Vagina (tissue), 2 donors: ENCODE data around the gene NFASC. TPM values are rescaled to one million over a fixed set of nuclear protein-coding genes. Genes with fewer than 3 reads are reported as not detected.

Experiments used
- DNase-seq, 2 donors: peaks; one replicate each; pipeline ENCODE4 v3.0.0-alpha.2; 2017; ENCODE audit errors: extremely low spot score in 2 of 2
- H3K27ac ChIP-seq: fragments of 200-600 bp; sonication (generic); one replicate; pipeline ENCODE4 v1.5.1; 2019
- H3K27me3 ChIP-seq: fragments of 200-600 bp; sonication (generic); one replicate; pipeline ENCODE4 v1.5.1; 2019
- H3K36me3 ChIP-seq, 2 donors: fragments of 200-600 bp; sonication (generic); one replicate each; pipeline ENCODE4 v1.5.1; 2017 to 2019
- H3K4me1 ChIP-seq: fragments of 200-600 bp; sonication (generic); one replicate; pipeline ENCODE4 v1.5.1; 2019
- H3K4me3 ChIP-seq, 2 donors: fragments of 200-600 bp; sonication (generic); 1 replicate in 1 of 2; 2 replicates in 1 of 2; pipeline ENCODE4 v1.5.1; 2016 to 2019
- H3K9me3 ChIP-seq: fragments of 200-600 bp; sonication (generic); one replicate; pipeline ENCODE4 v1.5.1; 2019
- POLR2A ChIP-seq, 2 donors: fragments of 450-650 bp; IDR thresholded peaks; one replicate each; pipeline ENCODE4 v1.6.1; 2017; ENCODE audit warnings: antibody characterized with exemption in 2 of 2, mild to moderate bottlenecking in 2 of 2, moderate library complexity in 2 of 2
- POLR2AphosphoS5 ChIP-seq, 2 donors: sonication (generic); formaldehyde crosslinking; IDR thresholded peaks; one replicate each; pipeline ENCODE4 v1.9.0; 2017; ENCODE audit warnings: antibody characterized with exemption in 2 of 2, mild to moderate bottlenecking in 2 of 2, low read depth in 1 of 2; ENCODE audit not compliant: insufficient read depth in 1 of 2
- intact Hi-C: fragments of 100-400 bp; cut with DNase I; formaldehyde crosslinking; loops from one replicate; pipeline ENCODE4 v1.15.1; 2023
- total RNA-seq: library from RNA; depleted of rRNA; stranded (reverse); fragments of >200 nt; gene quantifications from one replicate; pipeline ENCODE4 v1.2.3, GENCODE V29; 2016
- TF ChIP-seq, protein P1 (sequence below), 3 experiments: fragments of 450-650 bp in 2 of 3; fragments of 200-600 bp in 1 of 3; sonication (generic) in 1 of 3; IDR thresholded peaks; one replicate each; pipeline ENCODE4 v1.5.1; 2017 to 2019; ENCODE audit warnings: antibody characterized with exemption in 3 of 3, mild to moderate bottlenecking in 2 of 3, moderate library complexity in 2 of 3

NFASC gene
- total RNA-seq, 1 donor from 2014 or later: 23.3 TPM

- H3K36me3 ChIP-seq: peaks cover 0 to 10% of the 10 kb centered on the region in 2 donors
- intact Hi-C loops: no loop called here
- no peak overlapping the region for H3K27ac ChIP-seq
- TF ChIP-seq, protein P1, sequence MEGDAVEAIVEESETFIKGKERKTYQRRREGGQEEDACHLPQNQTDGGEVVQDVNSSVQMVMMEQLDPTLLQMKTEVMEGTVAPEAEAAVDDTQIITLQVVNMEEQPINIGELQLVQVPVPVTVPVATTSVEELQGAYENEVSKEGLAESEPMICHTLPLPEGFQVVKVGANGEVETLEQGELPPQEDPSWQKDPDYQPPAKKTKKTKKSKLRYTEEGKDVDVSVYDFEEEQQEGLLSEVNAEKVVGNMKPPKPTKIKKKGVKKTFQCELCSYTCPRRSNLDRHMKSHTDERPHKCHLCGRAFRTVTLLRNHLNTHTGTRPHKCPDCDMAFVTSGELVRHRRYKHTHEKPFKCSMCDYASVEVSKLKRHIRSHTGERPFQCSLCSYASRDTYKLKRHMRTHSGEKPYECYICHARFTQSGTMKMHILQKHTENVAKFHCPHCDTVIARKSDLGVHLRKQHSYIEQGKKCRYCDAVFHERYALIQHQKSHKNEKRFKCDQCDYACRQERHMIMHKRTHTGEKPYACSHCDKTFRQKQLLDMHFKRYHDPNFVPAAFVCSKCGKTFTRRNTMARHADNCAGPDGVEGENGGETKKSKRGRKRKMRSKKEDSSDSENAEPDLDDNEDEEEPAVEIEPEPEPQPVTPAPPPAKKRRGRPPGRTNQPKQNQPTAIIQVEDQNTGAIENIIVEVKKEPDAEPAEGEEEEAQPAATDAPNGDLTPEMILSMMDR (IDR thresholded peaks at IDR 0.05): no peak
- TF ChIP-seq POLR2AphosphoS5 (IDR thresholded peaks at IDR 0.05; ENCODE audit: insufficient read depth in 1 of 2, low read depth in 1 of 2) (no peak), POLR2A (IDR thresholded peaks at IDR 0.05) (no peak)
- H3K4me3 ChIP-seq: no peak overlapping the region
- no peaks in the 10 kb centered on the region for H3K27me3 ChIP-seq
- H3K4me1 ChIP-seq: no peaks in the 10 kb centered on the region
- DNase-seq: no peak
- H3K9me3 ChIP-seq: no peaks in the 10 kb centered on the region
Measured at GRCh38 chr1:204968951-204969350, 98.3 kb downstream of the NFASC start.

DNA sequence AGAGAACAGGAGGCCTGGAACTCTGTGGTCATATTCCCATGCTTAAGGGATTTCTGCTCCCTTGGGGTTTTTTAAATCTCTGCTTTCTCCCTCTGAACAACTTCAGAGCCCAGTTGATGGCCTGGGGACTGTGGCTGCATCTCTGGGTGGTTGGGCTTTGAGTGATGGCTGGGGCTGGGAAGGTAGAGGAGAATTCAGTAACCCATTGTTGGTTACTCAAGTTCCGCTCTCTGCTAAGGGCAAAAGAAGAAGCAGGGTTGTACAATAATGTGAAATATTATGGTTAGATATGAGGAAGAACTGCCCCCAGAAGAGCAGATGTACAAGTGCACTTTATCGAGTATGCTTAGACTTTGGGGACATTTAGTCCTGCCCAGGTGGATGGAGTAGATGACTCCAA is 100.3 kb downstream of the NFASC start:
- intact Hi-C loops: loop anchor here (10.0 kb wide), 1 partner anchor 284 kb away; no protein-coding TSS in a partner anchor
- peaks cover 0 to 10% of the 10 kb centered on the region in 2 donors for H3K36me3 ChIP-seq

DNA sequence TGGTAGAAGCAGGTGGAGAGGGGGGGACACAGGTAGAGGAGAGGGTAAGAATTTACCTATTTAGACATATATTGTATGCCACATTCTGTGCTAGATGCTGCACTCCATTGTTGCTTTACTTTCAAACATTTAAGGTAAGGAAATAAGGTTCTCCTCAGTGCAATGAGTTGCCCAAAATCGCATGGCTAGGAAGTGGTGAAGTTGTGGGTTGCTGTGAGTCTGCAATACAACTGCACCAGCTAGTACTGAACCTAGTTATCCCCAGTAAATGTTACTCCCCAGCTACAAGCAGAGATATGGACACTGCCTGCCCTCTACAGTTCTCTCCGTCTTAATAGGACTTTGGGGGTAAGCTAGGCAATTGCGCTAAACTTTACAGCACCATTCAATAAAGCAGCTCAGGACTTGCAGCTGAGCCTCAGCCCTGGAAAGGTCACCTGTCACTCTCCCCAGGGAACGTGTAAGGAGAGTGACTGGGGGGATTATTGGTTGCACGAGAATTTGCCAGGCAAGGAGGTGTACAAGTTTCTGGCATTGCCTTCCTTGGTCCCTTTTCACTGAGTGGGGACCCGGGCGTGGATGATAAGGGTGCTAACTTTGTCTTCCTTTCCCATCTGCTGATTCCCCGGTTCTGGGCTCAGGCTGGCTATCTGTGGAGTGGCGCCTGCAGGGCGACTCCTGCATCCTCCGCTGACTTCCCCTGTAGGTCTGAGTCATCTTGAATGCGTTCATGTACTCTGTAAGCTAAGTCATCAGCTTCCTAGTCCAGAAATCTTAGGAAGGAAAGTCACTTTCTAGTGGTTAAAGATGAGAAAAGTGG is 101.1 kb downstream of the NFASC start:
- intact Hi-C loops: loop anchor here (10.0 kb wide), 1 partner anchor 283 kb away; no protein-coding TSS in a partner anchor
- Histone ChIP-seq H3K27ac (no peak overlapping the region), H3K4me1 (no peaks in the 10 kb centered on the region), H3K4me3 (no peak overlapping the region), H3K27me3 (no peaks in the 10 kb centered on the region), H3K36me3 (peaks cover 0 to 10% of the 10 kb centered on the region in 2 donors), H3K9me3 (no peaks in the 10 kb centered on the region)
- DNase-seq: no peak
- TF ChIP-seq POLR2A (IDR thresholded peaks at IDR 0.05) (no peak), POLR2AphosphoS5 (IDR thresholded peaks at IDR 0.05; ENCODE audit: insufficient read depth in 1 of 2, low read depth in 1 of 2) (no peak)
- TF ChIP-seq, protein P1 (IDR thresholded peaks at IDR 0.05): no peak

More for the DNA sequence above, 100.3 kb downstream of the NFASC start:
- no peak for DNase-seq
- H3K4me3 ChIP-seq: no peak overlapping the region
- no peaks in the 10 kb centered on the region for H3K4me1 ChIP-seq
- no peaks in the 10 kb centered on the region for H3K9me3 ChIP-seq
- TF ChIP-seq, protein P1 (IDR thresholded peaks at IDR 0.05): no peak
- TF ChIP-seq POLR2AphosphoS5 (IDR thresholded peaks at IDR 0.05; ENCODE audit: insufficient read depth in 1 of 2, low read depth in 1 of 2) (no peak), POLR2A (IDR thresholded peaks at IDR 0.05) (no peak)
- no peaks in the 10 kb centered on the region for H3K27me3 ChIP-seq
- no peak overlapping the region for H3K27ac ChIP-seq

DNA sequence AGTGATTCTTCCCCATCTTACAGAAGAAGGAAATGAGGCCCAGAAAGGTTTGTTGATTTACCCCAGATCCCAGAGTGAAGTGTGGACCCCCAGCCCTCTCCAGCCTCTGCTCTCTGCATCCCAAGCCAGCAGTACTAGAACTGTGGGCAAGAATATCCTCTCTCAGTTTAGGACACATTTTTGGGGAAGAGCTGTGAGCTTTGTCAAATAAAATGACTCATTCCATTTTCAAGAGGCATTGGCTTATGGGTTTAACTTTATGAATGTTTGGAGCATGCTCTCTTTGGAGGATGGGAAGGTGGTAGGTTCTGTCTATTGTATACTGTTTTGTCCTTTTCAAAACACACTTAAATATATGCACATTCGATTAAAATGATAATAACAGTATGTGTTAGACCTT is 101.8 kb downstream of the NFASC start:
- Histone ChIP-seq H3K27me3 (no peaks in the 10 kb centered on the region), H3K9me3 (no peaks in the 10 kb centered on the region), H3K36me3 (peaks cover 0 to 10% of the 10 kb centered on the region in 2 donors), H3K27ac (no peak overlapping the region), H3K4me3 (no peak overlapping the region), H3K4me1 (no peaks in the 10 kb centered on the region)
- intact Hi-C loops: loop anchor here (10.0 kb wide), 1 partner anchor 282 kb away; no protein-coding TSS in a partner anchor
- no peak for TF ChIP-seq POLR2AphosphoS5 (IDR thresholded peaks at IDR 0.05; ENCODE audit: insufficient read depth in 1 of 2, low read depth in 1 of 2)
- TF ChIP-seq POLR2A (IDR thresholded peaks at IDR 0.05): no peak
- TF ChIP-seq, protein P1 (IDR thresholded peaks at IDR 0.05): no peak
- no peak for DNase-seq

GRCh38 chr1:204973449-204973848 is 102.8 kb downstream of the NFASC start:
- no peak for DNase-seq
- Histone ChIP-seq H3K36me3 (peaks cover 0 to 10% of the 10 kb centered on the region in 2 donors), H3K9me3 (no peaks in the 10 kb centered on the region), H3K4me1 (no peaks in the 10 kb centered on the region), H3K4me3 (no peak overlapping the region), H3K27ac (no peak overlapping the region), H3K27me3 (no peaks in the 10 kb centered on the region)
- TF ChIP-seq, protein P1 (IDR thresholded peaks at IDR 0.05): no peak
- TF ChIP-seq POLR2A (IDR thresholded peaks at IDR 0.05): no peak
- no peak for TF ChIP-seq POLR2AphosphoS5 (IDR thresholded peaks at IDR 0.05; ENCODE audit: insufficient read depth in 1 of 2, low read depth in 1 of 2)
- intact Hi-C loops: loop anchor here (10.0 kb wide), 1 partner anchor 281 kb away; no protein-coding TSS in a partner anchor
